ENCODE data around the gene RNMT.

DNA sequence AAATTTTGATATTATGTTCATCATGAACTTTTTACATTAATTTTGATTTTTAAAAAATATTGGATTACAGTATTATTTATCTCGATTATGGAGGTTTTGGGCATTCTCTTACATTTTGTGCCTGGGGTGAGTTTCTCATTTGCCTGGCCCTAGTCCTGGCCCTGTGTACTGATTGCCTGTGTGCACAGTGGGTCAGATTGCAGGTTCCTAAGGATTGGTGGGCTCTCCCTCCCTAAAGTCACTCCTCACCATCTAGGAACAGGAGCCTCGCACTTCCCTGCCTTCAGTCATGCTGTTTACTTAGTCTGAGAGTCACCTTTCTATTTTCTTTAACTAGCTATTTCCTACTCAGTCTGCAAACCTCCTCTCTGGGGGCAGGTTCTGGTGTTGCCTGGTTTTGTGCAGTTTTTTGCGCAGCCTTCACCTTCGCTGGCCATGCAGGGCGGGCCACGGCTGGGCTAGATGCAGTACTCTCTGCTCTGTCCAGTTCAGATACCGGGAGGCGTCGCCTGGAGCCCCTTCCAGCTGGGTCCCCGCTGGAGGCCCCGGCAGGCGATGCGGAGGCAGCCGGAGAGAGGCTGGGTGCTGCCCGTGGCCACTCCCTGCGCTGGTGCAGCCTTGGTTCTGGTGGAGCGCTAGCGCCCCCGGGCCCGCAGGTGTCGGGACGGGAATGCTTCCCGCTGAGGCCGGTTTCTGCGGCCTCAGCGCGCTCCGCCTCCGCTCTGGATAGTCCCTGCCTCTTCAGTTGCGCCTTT lies 74.2 kb downstream of the RNMT start:
- TF ChIP-seq, protein P1, sequence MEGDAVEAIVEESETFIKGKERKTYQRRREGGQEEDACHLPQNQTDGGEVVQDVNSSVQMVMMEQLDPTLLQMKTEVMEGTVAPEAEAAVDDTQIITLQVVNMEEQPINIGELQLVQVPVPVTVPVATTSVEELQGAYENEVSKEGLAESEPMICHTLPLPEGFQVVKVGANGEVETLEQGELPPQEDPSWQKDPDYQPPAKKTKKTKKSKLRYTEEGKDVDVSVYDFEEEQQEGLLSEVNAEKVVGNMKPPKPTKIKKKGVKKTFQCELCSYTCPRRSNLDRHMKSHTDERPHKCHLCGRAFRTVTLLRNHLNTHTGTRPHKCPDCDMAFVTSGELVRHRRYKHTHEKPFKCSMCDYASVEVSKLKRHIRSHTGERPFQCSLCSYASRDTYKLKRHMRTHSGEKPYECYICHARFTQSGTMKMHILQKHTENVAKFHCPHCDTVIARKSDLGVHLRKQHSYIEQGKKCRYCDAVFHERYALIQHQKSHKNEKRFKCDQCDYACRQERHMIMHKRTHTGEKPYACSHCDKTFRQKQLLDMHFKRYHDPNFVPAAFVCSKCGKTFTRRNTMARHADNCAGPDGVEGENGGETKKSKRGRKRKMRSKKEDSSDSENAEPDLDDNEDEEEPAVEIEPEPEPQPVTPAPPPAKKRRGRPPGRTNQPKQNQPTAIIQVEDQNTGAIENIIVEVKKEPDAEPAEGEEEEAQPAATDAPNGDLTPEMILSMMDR (conservative IDR thresholded peaks at IDR 0.05) = no peak; the same call in 1 of the 2 replicates
- TF ChIP-seq EZH2 (IDR thresholded peaks at IDR 0.05; ENCODE audit: low read depth) = no peak
